Measurements from ENCODE around the gene EPHA3. TPM values are rescaled to one million over a fixed set of nuclear protein-coding genes. Genes with fewer than 3 reads are reported as not detected.

The EPHA3 gene
- total and polyA plus RNA-seq, 10 of the 15 experiments (the other 5 are each of a cell fraction or from before 2014, with no cell fraction given), result 0.03 to 39.0 (median 0.07) TPM; not detected in 4

DNA sequence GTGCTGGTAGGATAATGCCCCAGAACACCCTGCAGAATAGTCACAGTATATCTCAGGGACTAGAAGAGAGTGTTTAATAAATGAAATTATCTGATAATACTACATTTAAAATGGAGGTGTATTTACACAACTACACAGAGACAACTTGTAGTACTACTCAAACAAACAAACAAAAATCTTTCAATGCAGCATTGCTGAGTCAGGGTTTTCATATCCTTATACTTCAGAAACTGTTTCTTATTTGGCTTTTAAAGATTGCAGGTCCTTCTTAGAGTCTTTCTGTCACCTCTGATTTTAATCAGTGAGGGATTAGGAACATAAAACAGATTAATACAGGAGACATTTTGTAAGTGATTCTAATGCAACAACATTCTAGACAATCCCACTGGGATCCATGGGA is 57.4 kb downstream of the EPHA3 start:
- Histone ChIP-seq H3K4me2 (ENCODE audit: control insufficient read depth, insufficient read depth) (no peak overlapping the region), H3K79me2 (ENCODE audit: control insufficient read depth, insufficient read depth, low read length) (no peaks in the 10 kb centered on the region), H3K27ac (ENCODE audit: control insufficient read depth, insufficient read depth) (no peak overlapping the region), H3K27me3 (replicated peaks in 1 of 2; ENCODE audit: control insufficient read depth in 2 of 2, insufficient read depth in 2 of 2, low read length in 1 of 2) (no peaks in the 10 kb centered on the region), H3K9ac (ENCODE audit: control insufficient read depth, insufficient read depth, low read length) (no peak overlapping the region), H4K20me1 (ENCODE audit: control insufficient read depth, insufficient read depth) (no peaks in the 10 kb centered on the region), H3K4me3 (no peak overlapping the region), H3K36me3 (ENCODE audit: control insufficient read depth in 2 of 2, insufficient read depth in 2 of 2, low read length in 1 of 2) (no peaks in the 10 kb centered on the region), H3K4me1 (ENCODE audit: control insufficient read depth, insufficient read depth, low read length) (no peaks in the 10 kb centered on the region), H3K9me3 (replicated peaks; ENCODE audit: control insufficient read depth, insufficient read depth, low read length) (no peaks in the 10 kb centered on the region), H2AFZ (ENCODE audit: control insufficient read depth, low read depth, low read length) (no peak overlapping the region)
- TF ChIP-seq CHD4 (IDR thresholded peaks at IDR 0.05), result no peak
- TF ChIP-seq, protein P1, sequence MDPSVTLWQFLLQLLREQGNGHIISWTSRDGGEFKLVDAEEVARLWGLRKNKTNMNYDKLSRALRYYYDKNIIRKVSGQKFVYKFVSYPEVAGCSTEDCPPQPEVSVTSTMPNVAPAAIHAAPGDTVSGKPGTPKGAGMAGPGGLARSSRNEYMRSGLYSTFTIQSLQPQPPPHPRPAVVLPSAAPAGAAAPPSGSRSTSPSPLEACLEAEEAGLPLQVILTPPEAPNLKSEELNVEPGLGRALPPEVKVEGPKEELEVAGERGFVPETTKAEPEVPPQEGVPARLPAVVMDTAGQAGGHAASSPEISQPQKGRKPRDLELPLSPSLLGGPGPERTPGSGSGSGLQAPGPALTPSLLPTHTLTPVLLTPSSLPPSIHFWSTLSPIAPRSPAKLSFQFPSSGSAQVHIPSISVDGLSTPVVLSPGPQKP (IDR thresholded peaks at IDR 0.05; ENCODE audit: low read depth, low read length), result no peak
- TF ChIP-seq TBL1XR1 (IDR thresholded peaks at IDR 0.05; ENCODE audit: low read depth, low read length), result no peak
- TF ChIP-seq MEF2B (IDR thresholded peaks at IDR 0.05; ENCODE audit: partially characterized antibody, poor library complexity, severe bottlenecking), result no peak
- no peak for TF ChIP-seq KDM1A (IDR thresholded peaks at IDR 0.05; ENCODE audit: borderline replicate concordance)
- no peak for TF ChIP-seq SMAD5 (IDR thresholded peaks at IDR 0.05; ENCODE audit: low read depth)
- in situ Hi-C loops (cut with MboI) (no loop called here), intact Hi-C loops (cut with micrococcal nuclease; ENCODE audit: unreplicated experiment) (no loop called here)
- FAIRE-seq (no peak), ATAC-seq (no peak), DNase-seq (ENCODE audit: low read depth, low spot score) (no peak)
- ChIA-PET CTCF (no interaction called here), RAD21 (ENCODE audit: unreplicated experiment) (no interaction called here), SMC1A (ENCODE audit: uncharacterized antibody, unreplicated experiment) (interaction anchor here (0.9 to 1.3 kb wide), 2 partner anchors 22 to 24 kb away, joined by 3 read pairs; no protein-coding TSS in a partner anchor), POLR2A (no interaction called here)
- BruUV-seq (replicated peaks), result no TSS peak

GRCh38 chr3:89165636-89166263 is 58.3 kb downstream of the EPHA3 start:
- POLR2A ChIA-PET, result no interaction called here
- intact Hi-C loops (cut with micrococcal nuclease; ENCODE audit: unreplicated experiment), result no loop called here

More at GRCh38 chr3:89165636-89166263, 58.3 kb downstream of the EPHA3 start:
- no peak overlapping the region for H3K4me2 ChIP-seq (ENCODE audit: control insufficient read depth, insufficient read depth)
- H3K9ac ChIP-seq (ENCODE audit: control insufficient read depth, insufficient read depth, low read length), result no peak overlapping the region
- no peaks in the 10 kb centered on the region for H3K36me3 ChIP-seq (ENCODE audit: control insufficient read depth in 2 of 2, insufficient read depth in 2 of 2, low read length in 1 of 2)
- H3K27ac ChIP-seq (ENCODE audit: control insufficient read depth, insufficient read depth), result no peak overlapping the region
- no peak overlapping the region for H2AFZ ChIP-seq (ENCODE audit: control insufficient read depth, low read depth, low read length)
- in situ Hi-C loops (cut with MboI), result no loop called here
- TF ChIP-seq NFXL1 (IDR thresholded peaks at IDR 0.05; ENCODE audit: borderline replicate concordance), result no peak
- no peak for TF ChIP-seq TARDBP (IDR thresholded peaks at IDR 0.05; ENCODE audit: borderline replicate concordance)
- no peak for TF ChIP-seq ZNF24 (IDR thresholded peaks at IDR 0.05)
- TF ChIP-seq CREB1 (IDR thresholded peaks at IDR 0.05; ENCODE audit: low read depth), result no peak
- no peak for TF ChIP-seq SPI1 (IDR thresholded peaks at IDR 0.05; ENCODE audit: borderline replicate concordance, insufficient read depth, low read depth, low read length)
- no peak for TF ChIP-seq HDAC6 (IDR thresholded peaks at IDR 0.05; ENCODE audit: unreplicated experiment)
- no peak for TF ChIP-seq MXI1 (IDR thresholded peaks at IDR 0.05; ENCODE audit: low read depth, low read length)
- TF ChIP-seq CEBPB (IDR thresholded peaks at IDR 0.05; ENCODE audit: borderline replicate concordance in 1 of 2, low read depth in 2 of 2, low read length in 2 of 2), result no peak
- no peak for TF ChIP-seq BHLHE40 (IDR thresholded peaks at IDR 0.05; ENCODE audit: borderline replicate concordance in 1 of 2, low read depth in 2 of 2, low read length in 1 of 2)
- TF ChIP-seq IRF3 (IDR thresholded peaks at IDR 0.05), result no peak
- TF ChIP-seq RCOR1 (conservative IDR thresholded peaks at IDR 0.05; ENCODE audit: low read depth, low read length), result no peak
- RAD21 ChIA-PET (ENCODE audit: unreplicated experiment), result no interaction called here
- no peaks in the 10 kb centered on the region for H3K9me3 ChIP-seq (replicated peaks; ENCODE audit: control insufficient read depth, insufficient read depth, low read length)
- CTCF ChIA-PET, result no interaction called here
- BruUV-seq (replicated peaks), result no TSS peak
- DNase-seq (ENCODE audit: low read depth, low spot score) (no peak), FAIRE-seq (no peak), ATAC-seq (no peak)
- SMC1A ChIA-PET (ENCODE audit: uncharacterized antibody, unreplicated experiment), result no interaction called here
- no peak overlapping the region for H3K4me3 ChIP-seq
- no peaks in the 10 kb centered on the region for H4K20me1 ChIP-seq (ENCODE audit: control insufficient read depth, insufficient read depth)
- 26% methylated on average over 9 of the region's 9 CpGs for WGBS (ENCODE audit: insufficient coverage, insufficient replicate concordance, low lambda C conversion rate, missing lambda C conversion rate)
- no peaks in the 10 kb centered on the region for H3K4me1 ChIP-seq (ENCODE audit: control insufficient read depth, insufficient read depth, low read length)
- H3K27me3 ChIP-seq (replicated peaks in 1 of 2; ENCODE audit: control insufficient read depth in 2 of 2, insufficient read depth in 2 of 2, low read length in 1 of 2), result no peaks in the 10 kb centered on the region
- no peaks in the 10 kb centered on the region for H3K79me2 ChIP-seq (ENCODE audit: control insufficient read depth, insufficient read depth, low read length)

Measured in GM12878 (cell line).